ENCODE data around the gene NR3C1. TPM values are rescaled to one million over a fixed set of nuclear protein-coding genes. Genes with fewer than 3 reads are reported as not detected.
A peak's percentile ranks its signal among the peaks of the same experiment; 100 is the strongest.

Gene NR3C1
- total RNA-seq, 2 experiments from 2014 or later = 54.9 to 55.5 TPM

GRCh38 chr5:143312822-143313221, 90.7 kb downstream of the NR3C1 start:
- ChIA-PET CTCF (no interaction called here), POLR2A (interaction anchor here (0.5 kb wide), 1 partner anchor 140 kb away, joined by 3 read pairs; no protein-coding TSS in a partner anchor)
- peaks cover 64% of the 10 kb centered on the region for H3K36me3 Mint-ChIP-seq (ENCODE audit: low read depth)
- ATAC-seq = no peak
- no peak overlapping the region for H3K27ac Mint-ChIP-seq
- no peak overlapping the region for H3K4me3 Mint-ChIP-seq
- H3K4me1 Mint-ChIP-seq (ENCODE audit: low read depth) = peaks cover 12% of the 10 kb centered on the region
- DNase-seq = no peak
- H3K9me3 Mint-ChIP-seq (ENCODE audit: insufficient read depth) = no peaks in the 10 kb centered on the region
- no peaks in the 10 kb centered on the region for H3K27me3 Mint-ChIP-seq (ENCODE audit: low read depth)

GRCh38 chr5:143311955-143312354, 91.5 kb downstream of the NR3C1 start:
- Mint-ChIP-seq H3K4me1 (ENCODE audit: low read depth) (peaks cover 12% of the 10 kb centered on the region), H3K27ac (no peak overlapping the region), H3K9me3 (ENCODE audit: insufficient read depth) (no peaks in the 10 kb centered on the region), H3K36me3 (ENCODE audit: low read depth) (peaks cover 66% of the 10 kb centered on the region), H3K27me3 (ENCODE audit: low read depth) (no peaks in the 10 kb centered on the region), H3K4me3 (no peak overlapping the region)
- POLR2A ChIA-PET = no interaction called here
- no peak for DNase-seq
- no peak for ATAC-seq
- CTCF ChIA-PET = no interaction called here

DNA sequence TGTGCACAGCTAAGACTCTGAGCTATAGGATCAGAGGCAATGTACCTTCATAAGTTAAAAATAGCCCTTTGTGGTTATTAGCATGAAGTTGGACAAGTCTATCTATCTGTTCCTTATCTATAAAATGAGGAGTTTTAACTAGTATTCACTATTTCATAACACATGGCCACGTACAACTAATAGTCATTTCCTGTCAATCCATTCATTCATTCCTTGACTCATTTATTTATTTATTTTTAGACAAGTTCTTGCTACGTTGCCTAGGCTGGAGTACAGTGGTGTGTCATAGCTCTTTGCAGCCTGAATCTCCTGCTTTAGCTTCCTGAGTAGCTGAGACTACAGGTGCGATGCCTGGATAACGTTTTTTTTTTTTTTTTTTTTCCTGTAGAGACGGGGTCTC, 92.1 kb downstream of the NR3C1 start:
- ChIA-PET CTCF (no interaction called here), POLR2A (no interaction called here)
- H3K27me3 Mint-ChIP-seq (ENCODE audit: low read depth) = no peaks in the 10 kb centered on the region
- no peak for DNase-seq
- H3K27ac Mint-ChIP-seq = no peak overlapping the region
- H3K4me3 Mint-ChIP-seq = no peak overlapping the region
- H3K4me1 Mint-ChIP-seq (ENCODE audit: low read depth) = peaks cover 12% of the 10 kb centered on the region
- no peak for ATAC-seq
- H3K9me3 Mint-ChIP-seq (ENCODE audit: insufficient read depth) = no peaks in the 10 kb centered on the region
- H3K36me3 Mint-ChIP-seq (ENCODE audit: low read depth) = peaks cover 64% of the 10 kb centered on the region

DNA sequence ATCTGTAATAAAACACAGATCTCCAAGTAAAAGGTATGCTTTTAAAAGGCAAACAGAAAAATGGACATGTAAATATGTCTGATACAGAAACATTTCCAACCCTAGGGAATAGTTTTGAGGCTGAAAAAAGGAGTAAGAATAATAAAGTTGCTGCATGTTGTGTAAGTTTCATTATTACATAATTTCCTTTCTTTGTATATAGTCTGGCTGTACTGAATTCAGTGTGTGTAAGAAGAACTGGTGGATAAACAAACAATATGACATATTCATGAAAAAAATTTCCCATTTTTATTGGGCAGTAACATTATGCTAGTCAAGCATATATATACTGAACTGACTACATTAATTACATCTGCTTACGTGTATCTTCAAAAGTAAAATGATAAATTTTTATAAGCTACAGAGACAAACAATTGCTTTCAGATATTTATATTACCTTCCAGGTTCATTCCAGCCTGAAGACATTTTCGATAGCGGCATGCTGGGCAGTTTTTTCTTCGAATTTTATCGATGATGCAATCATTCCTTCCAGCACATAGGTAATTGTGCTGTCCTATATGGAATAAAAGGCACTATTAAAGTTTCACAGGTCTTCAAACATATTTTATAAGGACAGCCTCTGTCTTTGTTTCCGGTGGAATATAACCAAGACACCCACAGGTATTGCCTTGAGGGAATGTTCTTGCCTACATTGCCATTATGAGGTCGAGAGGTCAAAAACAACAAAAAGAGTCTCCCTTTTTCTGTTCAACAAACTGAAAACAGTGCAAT, 93.6 kb downstream of the NR3C1 start:
- Mint-ChIP-seq H3K4me1 (ENCODE audit: low read depth) (peaks cover 11% of the 10 kb centered on the region), H3K9me3 (ENCODE audit: insufficient read depth) (peaks cover 2% of the 10 kb centered on the region), H3K36me3 (ENCODE audit: low read depth) (peaks cover 79% of the 10 kb centered on the region), H3K4me3 (no peak overlapping the region), H3K27ac (no peak overlapping the region), H3K27me3 (ENCODE audit: low read depth) (no peaks in the 10 kb centered on the region)
- ATAC-seq = no peak
- POLR2A ChIA-PET = no interaction called here
- no peak for DNase-seq
- CTCF ChIA-PET = no interaction called here

GRCh38 chr5:143308731-143309130, 94.8 kb downstream of the NR3C1 start:
- H3K27me3 Mint-ChIP-seq (ENCODE audit: low read depth) = no peaks in the 10 kb centered on the region
- no peak overlapping the region for H3K4me3 Mint-ChIP-seq
- ATAC-seq (no peak), DNase-seq (no peak)
- peaks cover 84% of the 10 kb centered on the region for H3K36me3 Mint-ChIP-seq (ENCODE audit: low read depth)
- peaks cover 5% of the 10 kb centered on the region for H3K9me3 Mint-ChIP-seq (ENCODE audit: insufficient read depth)
- POLR2A ChIA-PET = no interaction called here
- peaks cover 4% of the 10 kb centered on the region for H3K4me1 Mint-ChIP-seq (ENCODE audit: low read depth)
- CTCF ChIA-PET = no interaction called here
- no peak overlapping the region for H3K27ac Mint-ChIP-seq

GRCh38 chr5:143306040-143306439, 97.4 kb downstream of the NR3C1 start:
- DNase-seq (no peak), ATAC-seq (no peak)
- ChIA-PET CTCF (no interaction called here), POLR2A (interaction anchor here (0.5 kb wide), 1 partner anchor 98 kb away, joined by 3 read pairs; no protein-coding TSS in a partner anchor)
- no peaks in the 10 kb centered on the region for H3K27me3 Mint-ChIP-seq (ENCODE audit: low read depth)
- peaks cover 5% of the 10 kb centered on the region for H3K9me3 Mint-ChIP-seq (ENCODE audit: insufficient read depth)
- no peak overlapping the region for H3K4me3 Mint-ChIP-seq
- H3K4me1 Mint-ChIP-seq (ENCODE audit: low read depth) = peaks cover 2% of the 10 kb centered on the region
- H3K36me3 Mint-ChIP-seq (ENCODE audit: low read depth) = peaks cover 79% of the 10 kb centered on the region
- no peak overlapping the region for H3K27ac Mint-ChIP-seq

DNA sequence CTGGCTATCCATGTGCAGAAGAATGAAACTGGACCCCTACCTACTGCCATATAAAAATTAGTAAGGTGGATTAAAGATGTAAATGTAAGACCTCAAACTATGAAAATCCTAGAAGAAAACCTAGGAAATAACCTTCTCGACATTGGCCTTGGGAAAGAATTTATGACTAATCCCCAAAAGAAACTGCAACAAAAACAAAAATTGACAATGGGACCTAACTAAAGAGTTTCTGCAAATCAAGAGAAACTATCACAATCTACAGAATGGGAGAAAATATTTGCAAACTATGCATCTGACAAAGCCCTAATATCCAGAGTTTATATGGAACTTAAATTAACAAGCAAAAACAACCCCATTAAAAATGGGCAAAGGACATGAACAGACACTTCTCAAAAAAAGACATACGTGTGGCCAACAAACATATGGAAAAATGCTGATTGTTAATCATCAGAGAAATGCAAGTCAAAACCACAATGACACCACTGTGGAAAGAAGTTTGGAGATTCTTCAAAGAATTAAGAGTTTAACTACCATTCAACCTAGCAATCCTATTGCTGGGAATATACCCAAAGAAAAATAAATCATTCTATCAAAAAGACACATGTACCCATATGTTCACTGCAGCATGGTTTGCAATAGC, 98.5 kb downstream of the NR3C1 start:
- ATAC-seq (no peak), DNase-seq (no peak)
- H3K27ac Mint-ChIP-seq = no peak overlapping the region
- H3K27me3 Mint-ChIP-seq (ENCODE audit: low read depth) = no peaks in the 10 kb centered on the region
- ChIA-PET POLR2A (no interaction called here), CTCF (no interaction called here)
- peaks cover 77% of the 10 kb centered on the region for H3K36me3 Mint-ChIP-seq (ENCODE audit: low read depth)
- H3K4me1 Mint-ChIP-seq (ENCODE audit: low read depth) = no peaks in the 10 kb centered on the region
- peaks cover 5% of the 10 kb centered on the region for H3K9me3 Mint-ChIP-seq (ENCODE audit: insufficient read depth)
- no peak overlapping the region for H3K4me3 Mint-ChIP-seq

DNA sequence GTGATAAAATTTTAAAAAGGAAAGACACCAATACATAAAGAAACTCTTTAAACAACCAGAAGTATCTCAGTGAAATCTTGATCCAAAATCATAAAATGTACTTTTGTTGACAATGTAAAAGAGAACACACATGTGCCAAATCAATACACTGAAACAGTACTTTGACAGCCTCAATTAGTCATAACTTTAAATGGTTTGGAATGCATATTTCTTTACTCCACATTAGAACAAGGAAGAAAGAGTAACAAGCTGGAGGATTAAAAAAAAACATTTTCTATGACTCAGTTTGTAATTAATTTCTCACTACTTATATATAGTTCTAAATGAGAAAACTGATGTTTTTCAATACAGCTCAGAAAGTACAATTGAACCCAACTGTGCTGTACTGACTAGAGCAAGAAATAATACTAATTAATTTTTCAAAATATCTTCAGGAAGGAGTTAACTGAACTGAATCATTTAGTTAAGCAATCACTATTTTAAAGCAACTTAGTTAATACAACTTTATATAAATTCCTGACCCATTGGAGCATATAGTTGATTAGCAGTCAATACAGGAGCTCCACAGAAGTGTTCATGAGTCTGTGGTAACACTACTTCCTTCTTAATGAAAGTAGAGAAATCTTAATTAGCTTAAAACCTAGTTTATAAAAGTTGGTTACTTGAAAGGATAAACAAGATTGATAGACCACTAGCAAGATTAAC, 101.0 kb downstream of the NR3C1 start:
- no peaks in the 10 kb centered on the region for H3K4me1 Mint-ChIP-seq (ENCODE audit: low read depth)
- POLR2A ChIA-PET = no interaction called here
- no peak overlapping the region for H3K27ac Mint-ChIP-seq
- ATAC-seq (no peak), DNase-seq (no peak)
- H3K9me3 Mint-ChIP-seq (ENCODE audit: insufficient read depth) = peaks cover 5% of the 10 kb centered on the region
- H3K4me3 Mint-ChIP-seq = no peak overlapping the region
- no peaks in the 10 kb centered on the region for H3K27me3 Mint-ChIP-seq (ENCODE audit: low read depth)
- H3K36me3 Mint-ChIP-seq (ENCODE audit: low read depth) = peaks cover 68% of the 10 kb centered on the region
- CTCF ChIA-PET = interaction anchor here (0.6 to 0.8 kb wide), 2 partner anchors 53 to 300 kb away, joined by 3 read pairs; no protein-coding TSS in a partner anchor

DNA sequence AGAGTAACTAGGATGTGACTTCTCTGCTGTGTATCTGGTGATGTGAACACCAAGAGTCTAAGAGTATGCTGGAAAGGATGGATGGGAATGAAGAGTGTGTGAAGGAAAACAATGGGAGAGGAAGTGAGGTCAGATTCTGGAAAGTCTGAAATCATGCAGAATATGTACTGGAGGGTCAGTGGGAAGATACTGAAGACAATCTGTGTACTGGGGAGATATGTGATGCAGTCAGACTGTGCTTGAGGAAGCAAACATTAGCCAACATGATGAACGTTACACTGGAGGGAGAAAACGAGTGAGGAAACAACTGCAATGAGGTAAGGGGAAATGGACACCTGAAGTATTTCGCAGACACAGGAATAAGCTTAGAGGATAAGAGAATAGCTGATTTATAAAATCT, 105.7 kb downstream of the NR3C1 start:
- POLR2A ChIA-PET = no interaction called here
- Mint-ChIP-seq H3K4me3 (no peak overlapping the region), H3K27ac (peak overlapping the region; percentile 47), H3K9me3 (ENCODE audit: insufficient read depth) (no peaks in the 10 kb centered on the region), H3K4me1 (ENCODE audit: low read depth) (no peaks in the 10 kb centered on the region), H3K36me3 (ENCODE audit: low read depth) (peaks cover 52% of the 10 kb centered on the region), H3K27me3 (ENCODE audit: low read depth) (no peaks in the 10 kb centered on the region)
- no peak for ATAC-seq
- no peak for DNase-seq
- CTCF ChIA-PET = no interaction called here

DNA sequence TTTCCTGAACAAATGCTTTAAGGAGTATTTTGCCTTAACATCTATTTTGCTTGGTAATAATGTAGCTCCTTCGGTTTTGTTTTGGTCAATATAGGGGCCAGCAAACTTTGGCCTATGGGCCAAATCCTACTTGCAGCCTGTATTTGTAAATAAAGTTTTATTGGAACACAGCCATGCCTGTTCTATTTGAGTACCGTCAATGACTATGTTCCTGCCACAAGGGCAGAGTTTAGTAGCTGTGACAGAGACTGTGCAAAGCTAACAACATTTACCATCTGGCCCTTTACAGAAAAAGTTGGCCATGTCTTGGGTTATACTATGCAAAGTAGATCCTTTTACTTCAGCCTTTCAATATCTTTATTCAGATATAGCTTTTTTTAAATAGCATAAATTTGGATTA, 113.4 kb downstream of the NR3C1 start:
- Mint-ChIP-seq H3K9me3 (ENCODE audit: insufficient read depth) (peaks cover 3% of the 10 kb centered on the region), H3K27me3 (ENCODE audit: low read depth) (no peaks in the 10 kb centered on the region), H3K4me1 (ENCODE audit: low read depth) (no peaks in the 10 kb centered on the region), H3K27ac (no peak overlapping the region), H3K4me3 (no peak overlapping the region), H3K36me3 (ENCODE audit: low read depth) (peaks cover 58% of the 10 kb centered on the region)
- DNase-seq = no peak
- ChIA-PET POLR2A (no interaction called here), CTCF (interaction anchor here (0.9 to 2.2 kb wide), 2 partner anchors 10 kb away, joined by 3 to 8 read pairs; no protein-coding TSS in a partner anchor)
- no peak for ATAC-seq

GRCh38 chr5:143284521-143284920, 119.0 kb downstream of the NR3C1 start:
- peaks cover 7% of the 10 kb centered on the region for H3K9me3 Mint-ChIP-seq (ENCODE audit: insufficient read depth)
- DNase-seq (no peak), ATAC-seq (no peak)
- no peak overlapping the region for H3K4me3 Mint-ChIP-seq
- H3K27me3 Mint-ChIP-seq (ENCODE audit: low read depth) = no peaks in the 10 kb centered on the region
- H3K36me3 Mint-ChIP-seq (ENCODE audit: low read depth) = peaks cover 61% of the 10 kb centered on the region
- H3K27ac Mint-ChIP-seq = no peak overlapping the region
- no peaks in the 10 kb centered on the region for H3K4me1 Mint-ChIP-seq (ENCODE audit: low read depth)
- CTCF ChIA-PET = no interaction called here
- POLR2A ChIA-PET = no interaction called here

GRCh38 chr5:143284002-143284401, 119.5 kb downstream of the NR3C1 start:
- CTCF ChIA-PET = interaction anchor here (1.0 kb wide), 1 partner anchor 95 kb away, joined by 3 read pairs; no protein-coding TSS in a partner anchor
- ATAC-seq = no peak
- no peak for DNase-seq
- no peaks in the 10 kb centered on the region for H3K4me1 Mint-ChIP-seq (ENCODE audit: low read depth)
- peaks cover 59% of the 10 kb centered on the region for H3K36me3 Mint-ChIP-seq (ENCODE audit: low read depth)
- no peak overlapping the region for H3K27ac Mint-ChIP-seq
- no peak overlapping the region for H3K4me3 Mint-ChIP-seq
- H3K9me3 Mint-ChIP-seq (ENCODE audit: insufficient read depth) = peaks cover 7% of the 10 kb centered on the region
- H3K27me3 Mint-ChIP-seq (ENCODE audit: low read depth) = no peaks in the 10 kb centered on the region
- POLR2A ChIA-PET = no interaction called here
